Measurements from ENCODE around the gene LRRIQ1. TPM values are rescaled to one million over a fixed set of nuclear protein-coding genes. Genes with fewer than 3 reads are reported as not detected.
"Not testable (repeated sequence)": the region's sequence is repeated elsewhere in the genome, so short reads cannot be mapped to it uniquely, and the experiment has no call there.

The LRRIQ1 gene
- total and polyA plus RNA-seq, 2 experiments from 2014 or later, result 1.4 to 4.0 TPM

GRCh38 chr12:85203809-85204208, 167.7 kb downstream of the LRRIQ1 start:
- DNase-seq (ENCODE audit: low spot score); H3K27me3 Mint-ChIP-seq (ENCODE audit: insufficient read depth, low read depth, poor library complexity); H3K4me1 ChIP-seq (ENCODE audit: insufficient read depth); H2AFZ ChIP-seq; H3K4me2 ChIP-seq; H3K9me2 ChIP-seq (ENCODE audit: insufficient read depth); H3F3A ChIP-seq (replicated peaks; ENCODE audit: low read depth); H3K27ac ChIP-seq (ENCODE audit: low read depth); H3K27ac Mint-ChIP-seq; H3K4me1 Mint-ChIP-seq; H3K4me3 Mint-ChIP-seq; ATAC-seq; H3K36me3 ChIP-seq (ENCODE audit: insufficient read depth); H3K79me2 ChIP-seq (replicated peaks; ENCODE audit: insufficient read depth); H3K4me3 ChIP-seq; H3K27me3 ChIP-seq (ENCODE audit: insufficient read depth); H4K20me1 ChIP-seq (replicated peaks; ENCODE audit: insufficient read depth): not testable (repeated sequence)
- peaks cover 38% of the 10 kb centered on the region for H3K9me3 Mint-ChIP-seq
- H3K36me3 Mint-ChIP-seq (ENCODE audit: low read depth), result peaks cover 21% of the 10 kb centered on the region

- H3K4me3 ChIP-seq, result no peak overlapping the region
- H4K20me1 ChIP-seq (replicated peaks; ENCODE audit: insufficient read depth), result no peaks in the 10 kb centered on the region
- Mint-ChIP-seq H3K9me3 (peaks cover 38% of the 10 kb centered on the region), H3K36me3 (ENCODE audit: low read depth) (peaks cover 21% of the 10 kb centered on the region), H3K27ac (no peak overlapping the region), H3K4me3 (no peak overlapping the region), H3K27me3 (ENCODE audit: insufficient read depth, low read depth, poor library complexity) (peaks cover 2% of the 10 kb centered on the region), H3K4me1 (no peaks in the 10 kb centered on the region)
- no peaks in the 10 kb centered on the region for H3K36me3 ChIP-seq (ENCODE audit: insufficient read depth)
- H3K4me2 ChIP-seq, result no peak overlapping the region
- H3K27ac ChIP-seq (ENCODE audit: low read depth), result no peak overlapping the region
- no peaks in the 10 kb centered on the region for H3F3A ChIP-seq (replicated peaks; ENCODE audit: low read depth)
- H3K79me2 ChIP-seq (replicated peaks; ENCODE audit: insufficient read depth), result no peaks in the 10 kb centered on the region
- no peaks in the 10 kb centered on the region for H3K4me1 ChIP-seq (ENCODE audit: insufficient read depth)
- H3K9me2 ChIP-seq (ENCODE audit: insufficient read depth), result no peaks in the 10 kb centered on the region; the same call in 1 of the 2 replicates
- H2AFZ ChIP-seq, result no peak overlapping the region
- ATAC-seq, result no peak
- TF ChIP-seq REST (IDR thresholded peaks at IDR 0.05; ENCODE audit: unreplicated experiment), result no peak
- no peak for TF ChIP-seq ZNF462 (CRISPR knock-in tag; IDR thresholded peaks at IDR 0.05)
- TF ChIP-seq CREB1 (CRISPR knock-in tag; IDR thresholded peaks at IDR 0.05; ENCODE audit: low read depth), result no peak
- TF ChIP-seq ETS1 (IDR thresholded peaks at IDR 0.05), result no peak
- no peak for TF ChIP-seq ZNF114 (CRISPR knock-in tag; IDR thresholded peaks at IDR 0.05)
- TF ChIP-seq EZH2 (IDR thresholded peaks at IDR 0.05; ENCODE audit: low read depth, unreplicated experiment), result no peak
- TF ChIP-seq POLR2AphosphoS5 (IDR thresholded peaks at IDR 0.05; ENCODE audit: low read depth), result no peak
- TF ChIP-seq JUNB (IDR thresholded peaks at IDR 0.05; ENCODE audit: unreplicated experiment), result no peak
- H3K27me3 ChIP-seq (ENCODE audit: insufficient read depth), result no peaks in the 10 kb centered on the region
- no peak for DNase-seq (ENCODE audit: low spot score)
Measured at GRCh38 chr12:85206543-85206942, 170.4 kb downstream of the LRRIQ1 start.

Measured in GM23338 (cell line).